Activated T-cell treated with anti-CD3 and anti-CD28 coated beads for 4 hours (primary cell): ENCODE measurements around the gene MOCS3.
"Not testable (repeated sequence)": the region's sequence is repeated elsewhere in the genome, so short reads cannot be mapped to it uniquely, and the experiment has no call there.

ENCODE experiments used
- DNase-seq: peaks from one replicate; pipeline ENCODE4 v3.0.0-alpha.2; 2020

MOCS3 gene

DNA sequence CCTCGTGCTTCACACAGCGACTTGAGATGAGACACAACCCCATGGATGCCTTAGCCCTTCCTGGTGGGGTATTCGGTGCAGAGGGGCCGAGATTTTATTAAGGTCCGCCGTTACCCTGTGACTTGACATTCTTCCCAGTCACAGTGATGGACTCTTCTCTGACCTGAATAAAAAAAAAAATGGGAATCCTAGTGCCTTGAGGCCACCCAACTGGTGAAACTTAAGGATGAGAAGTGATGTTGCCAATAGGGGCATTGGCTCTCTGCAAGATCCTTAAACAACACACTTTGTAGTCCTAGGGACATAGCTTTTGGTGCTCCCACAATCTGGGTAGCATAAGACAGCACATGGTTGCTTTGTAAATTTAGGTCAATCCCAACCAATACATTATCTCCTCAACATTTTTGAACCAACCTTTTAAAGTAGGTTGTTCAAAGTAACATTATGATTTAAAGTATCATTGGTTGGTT lies 26.6 kb upstream of the MOCS3 start:
- DNase-seq = no peak

DNA sequence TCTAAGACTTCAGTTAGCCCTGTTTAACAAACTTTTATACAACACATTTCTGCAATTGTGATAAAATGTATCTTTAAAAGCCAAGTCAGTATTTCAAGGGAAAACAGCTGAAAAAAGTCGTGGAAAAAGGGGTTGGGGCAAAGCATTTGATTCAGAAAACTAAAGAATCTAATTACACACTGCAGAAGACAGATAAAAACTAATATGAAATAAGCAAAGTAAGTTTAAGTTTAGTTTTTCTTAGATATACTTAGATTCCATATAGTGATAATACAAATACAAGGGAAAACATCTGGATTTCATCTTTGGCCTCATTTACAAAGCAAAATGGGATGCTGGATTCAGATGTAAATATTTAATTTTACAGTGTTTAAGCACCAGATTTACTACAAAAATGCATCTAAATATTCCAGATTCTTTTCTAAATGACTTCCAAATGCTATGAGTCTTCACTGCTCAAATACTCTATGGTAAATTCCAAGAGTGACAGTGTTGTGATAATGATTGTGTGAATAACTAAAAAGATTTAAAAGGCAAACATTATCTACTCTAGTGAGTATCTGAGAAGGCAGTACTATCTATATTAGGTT lies 25.8 kb upstream of the MOCS3 start:
- no peak for DNase-seq

DNA sequence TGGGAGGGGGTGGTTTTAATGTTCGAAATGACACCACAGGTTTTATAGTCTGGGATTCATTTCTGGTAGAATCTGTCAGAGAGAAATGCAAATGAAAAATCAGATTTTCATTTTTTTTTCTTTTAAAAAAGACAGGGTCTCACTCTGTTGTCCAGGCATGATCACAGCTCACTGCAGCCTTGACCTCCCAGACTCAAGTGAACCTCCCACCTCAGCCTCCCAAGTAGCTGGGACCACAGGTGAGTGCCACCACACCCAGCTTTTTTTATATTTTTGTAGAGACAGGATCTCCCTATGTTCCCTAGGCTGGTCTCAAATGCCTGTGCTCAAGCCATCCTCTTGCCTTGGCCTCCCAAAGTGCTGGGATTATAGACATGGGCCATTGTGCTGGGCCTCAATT lies 25.0 kb upstream of the MOCS3 start:
- no peak for DNase-seq

- DNase-seq = no peak
These were observed 15.5 kb upstream of the MOCS3 start for GRCh38 chr20:50943069-50943468.

GRCh38 chr20:50948132-50948785 lies 10.4 kb upstream of the MOCS3 start:
- no peak for DNase-seq

DNA sequence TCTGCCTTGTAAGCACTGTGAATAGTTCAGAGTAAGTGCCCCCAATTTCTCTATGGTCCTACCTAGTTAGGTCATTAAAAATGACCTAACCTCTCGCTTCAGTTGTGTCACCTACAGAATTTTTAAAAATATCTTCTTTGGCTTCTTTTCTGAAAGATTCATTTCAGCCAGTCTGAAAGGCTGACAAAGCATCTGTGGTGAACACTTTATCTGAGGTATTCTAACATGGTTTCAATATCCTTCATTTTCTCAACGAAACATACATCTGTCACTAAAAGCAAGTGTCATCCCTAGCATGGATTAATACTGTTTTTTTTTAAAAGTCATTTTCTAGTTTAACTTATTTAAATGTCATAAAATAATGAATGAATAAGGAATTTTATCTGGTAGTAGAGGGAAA lies 5.4 kb upstream of the MOCS3 start:
- no peak for DNase-seq

GRCh38 chr20:50953821-50954220 lies 4.8 kb upstream of the MOCS3 start:
- DNase-seq = no peak

GRCh38 chr20:50957276-50957675 lies 1.3 kb upstream of the MOCS3 start:
- no peak for DNase-seq

GRCh38 chr20:50957798-50958614 lies 612 bp upstream of the MOCS3 start, which contains the start of gene DPM1:
Gene DPM1, minus strand, starts transcription at chr20:50958532. Its CDS starts 9 bp downstream, at chr20:50958523.
- DNase-seq = peak; percentile 88

GRCh38 chr20:50959543-50960126 lies 1.0 kb downstream of the MOCS3 start:
- DNase-seq = no peak

DNA sequence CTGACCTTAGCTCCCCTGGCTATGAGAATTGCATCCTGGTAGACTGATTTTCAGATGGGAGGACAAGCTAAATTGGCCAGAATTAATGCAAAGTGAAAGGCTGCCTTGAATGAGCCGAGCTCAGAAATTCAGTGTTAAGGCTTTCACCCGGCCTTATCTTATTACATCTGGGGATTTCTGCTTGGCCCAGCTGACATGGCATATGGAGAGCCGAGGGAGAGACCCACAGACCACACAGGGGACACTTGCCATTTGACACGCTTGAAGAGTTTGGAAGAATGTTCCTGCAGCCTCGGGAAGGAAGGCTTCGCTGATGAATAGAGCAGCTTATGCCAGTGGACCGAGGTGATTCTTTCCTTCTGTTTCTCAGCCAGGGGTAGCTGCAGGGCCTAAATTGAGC lies 9.0 kb downstream of the MOCS3 start:
- no peak for DNase-seq

DNA sequence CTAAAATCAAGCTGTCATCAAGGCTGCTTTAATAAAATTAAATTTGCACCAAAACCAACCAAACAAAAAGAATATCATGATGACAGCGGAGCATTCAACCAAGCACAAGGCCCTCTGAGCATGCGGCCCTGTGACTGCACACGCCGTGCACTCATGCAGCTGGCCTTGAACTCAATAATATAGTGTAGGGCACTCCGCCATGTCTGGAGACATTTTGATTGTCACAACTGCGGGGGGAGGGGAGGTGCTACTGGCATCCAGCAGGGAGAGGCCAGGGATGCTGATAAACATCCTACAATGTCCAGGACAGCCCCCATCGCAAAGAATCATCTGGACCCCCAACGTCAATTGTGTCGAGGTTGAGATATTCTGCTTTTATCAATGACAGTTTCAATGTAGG lies 9.7 kb downstream of the MOCS3 start:
- DNase-seq = no peak

- DNase-seq = no peak
These were observed 10.8 kb downstream of the MOCS3 start for GRCh38 chr20:50969435-50969834.

DNA sequence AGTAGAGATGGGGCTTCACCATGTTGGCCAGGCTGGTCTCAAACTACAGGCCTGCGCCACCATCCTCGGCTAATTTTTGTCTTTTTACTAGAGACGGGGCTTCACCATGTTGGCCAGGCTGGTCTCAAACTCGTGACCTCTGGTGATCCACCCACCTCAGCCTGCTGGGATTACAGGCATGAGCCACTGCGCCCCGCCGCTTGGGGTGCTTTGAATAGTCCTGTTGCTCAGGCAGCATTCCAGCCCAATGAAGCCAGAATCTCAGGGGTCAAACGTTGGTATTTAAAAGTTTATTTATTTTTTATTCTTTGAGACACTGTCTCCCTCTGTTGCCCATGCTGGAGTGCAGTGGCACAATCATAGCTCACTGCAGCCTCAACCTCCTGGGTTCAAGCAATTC lies 11.3 kb downstream of the MOCS3 start:
- DNase-seq = no peak

DNA sequence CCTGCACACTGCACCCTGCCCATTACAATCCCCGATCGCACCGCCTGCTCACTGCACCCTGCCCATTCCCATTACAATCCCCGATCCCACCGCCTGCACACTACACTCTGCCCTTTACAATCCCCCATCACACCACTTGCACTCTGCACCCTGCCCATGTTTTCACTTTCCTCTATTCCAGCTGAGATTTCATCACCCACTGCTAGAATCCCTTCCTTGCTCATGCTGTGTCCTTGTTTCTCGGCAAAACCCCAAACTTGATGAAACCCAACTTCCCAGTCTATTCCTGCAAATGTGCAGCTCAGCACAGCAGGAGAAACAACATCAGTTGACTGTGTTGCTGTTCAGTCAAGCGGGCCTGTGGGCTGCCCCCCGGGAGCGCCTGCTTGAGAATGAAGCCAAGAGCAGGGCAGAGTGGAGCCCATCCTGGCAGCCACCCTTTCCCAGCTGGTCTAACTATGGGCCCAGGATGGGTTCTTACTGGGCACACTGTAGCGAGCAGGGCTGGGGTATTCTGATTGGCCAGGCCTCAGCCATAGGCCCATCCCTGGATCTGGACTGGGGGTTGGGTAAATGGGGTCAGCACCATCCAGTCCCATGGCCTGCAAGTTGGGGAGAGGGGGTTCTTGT lies 17.2 kb downstream of the MOCS3 start:
- DNase-seq = no peak

DNA sequence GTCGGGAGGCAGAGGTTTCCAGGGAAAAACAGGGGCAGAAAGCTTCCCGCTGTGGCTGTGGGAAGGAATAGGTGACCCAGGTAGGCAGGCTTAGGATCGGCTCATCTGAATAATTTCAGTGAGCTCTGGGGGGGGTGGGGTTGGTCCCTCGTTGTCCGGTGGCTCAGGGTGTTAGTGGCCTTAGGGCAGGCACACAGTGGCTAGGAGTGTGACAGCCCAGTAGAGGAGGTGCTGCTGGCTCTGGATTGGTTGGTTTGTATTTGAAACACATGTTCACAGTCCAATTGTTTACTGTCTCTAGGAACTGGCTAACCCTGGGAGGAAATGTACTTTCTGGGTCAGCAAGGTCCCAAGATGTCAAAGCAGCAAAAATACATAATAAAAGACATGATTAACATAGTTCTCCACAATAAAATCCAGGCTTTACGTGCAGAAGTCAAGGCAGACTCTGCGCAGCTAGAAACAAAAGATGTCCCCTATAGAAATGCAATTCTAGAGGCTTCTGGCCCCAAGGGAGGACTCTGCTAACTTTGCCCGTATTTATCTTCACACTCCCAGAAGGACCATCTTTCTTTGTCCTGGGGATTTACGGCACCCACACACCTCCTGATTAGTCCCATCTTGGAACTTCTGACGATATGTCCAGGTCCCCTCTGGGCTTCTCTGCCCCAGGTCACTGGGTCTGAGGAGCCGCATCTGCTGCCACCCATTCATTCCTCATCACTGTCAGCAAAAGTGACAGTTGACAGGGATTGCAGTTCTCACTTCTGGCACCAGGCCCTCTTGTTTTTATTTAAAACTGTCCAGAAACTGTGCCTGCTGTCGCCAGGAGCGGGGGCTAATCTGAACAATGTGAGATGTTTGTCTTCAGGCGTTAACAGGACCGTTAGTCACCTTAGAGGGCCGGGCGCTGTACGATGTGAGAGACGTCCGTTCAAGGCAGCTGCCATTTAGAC lies 18.7 kb downstream of the MOCS3 start:
- no peak for DNase-seq

- not testable (repeated sequence) for DNase-seq
These were observed 19.9 kb downstream of the MOCS3 start for GRCh38 chr20:50978533-50978932.

- DNase-seq = no peak
These were observed 21.6 kb downstream of the MOCS3 start for GRCh38 chr20:50980071-50980681.

DNA sequence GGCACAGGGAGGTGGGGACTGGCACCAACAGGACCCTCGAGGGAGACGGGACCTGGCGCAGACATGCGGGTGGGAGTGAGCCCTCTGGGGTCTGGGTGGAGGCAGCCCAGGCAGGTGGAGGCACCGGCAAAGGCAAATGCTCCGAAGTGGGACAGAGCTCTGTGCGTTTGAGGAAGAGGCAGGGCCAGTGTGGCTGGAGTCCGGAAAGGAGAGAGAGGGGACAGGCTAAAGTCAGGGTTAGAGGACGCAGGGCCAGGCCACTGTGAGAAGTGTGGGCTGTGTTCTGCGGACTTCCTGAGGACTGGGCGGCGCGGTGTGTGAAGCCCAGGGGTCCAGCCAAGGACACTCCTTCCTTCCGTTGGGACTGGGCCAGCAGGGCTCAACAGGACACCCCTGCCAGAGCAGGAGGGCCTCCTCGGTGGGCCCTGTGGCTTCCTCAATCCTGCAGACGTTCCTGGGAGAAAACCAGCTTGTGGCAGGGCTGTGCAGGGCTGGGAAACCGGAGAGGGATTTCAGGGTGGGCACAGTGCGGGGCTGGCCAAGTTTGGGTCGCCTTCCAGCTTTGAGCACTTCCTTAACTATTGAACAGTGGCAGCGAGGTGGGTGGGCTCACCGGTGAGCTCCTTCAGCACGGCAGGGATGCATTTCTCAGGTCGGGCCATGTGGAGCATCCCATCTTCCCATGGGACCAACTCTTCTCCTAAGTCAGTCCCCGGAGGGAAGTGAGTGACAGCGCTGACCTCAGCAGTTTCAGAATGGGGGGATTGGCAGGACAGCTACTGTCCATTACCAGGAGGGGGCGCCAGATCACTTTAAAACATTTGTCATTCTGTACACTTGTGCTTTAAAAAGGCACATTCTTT lies 22.5 kb downstream of the MOCS3 start:
- DNase-seq = peak; percentile 62

- no peak for DNase-seq
These were observed 23.1 kb downstream of the MOCS3 start for GRCh38 chr20:50981714-50982048.

GRCh38 chr20:50982363-50982762 lies 23.7 kb downstream of the MOCS3 start:
- DNase-seq = no peak
